ENCODE results near the gene TRIM26.
"Not testable (repeated sequence)": the region's sequence is repeated elsewhere in the genome, so short reads cannot be mapped to it uniquely, and the experiment has no call there.

Gene TRIM26

DNA sequence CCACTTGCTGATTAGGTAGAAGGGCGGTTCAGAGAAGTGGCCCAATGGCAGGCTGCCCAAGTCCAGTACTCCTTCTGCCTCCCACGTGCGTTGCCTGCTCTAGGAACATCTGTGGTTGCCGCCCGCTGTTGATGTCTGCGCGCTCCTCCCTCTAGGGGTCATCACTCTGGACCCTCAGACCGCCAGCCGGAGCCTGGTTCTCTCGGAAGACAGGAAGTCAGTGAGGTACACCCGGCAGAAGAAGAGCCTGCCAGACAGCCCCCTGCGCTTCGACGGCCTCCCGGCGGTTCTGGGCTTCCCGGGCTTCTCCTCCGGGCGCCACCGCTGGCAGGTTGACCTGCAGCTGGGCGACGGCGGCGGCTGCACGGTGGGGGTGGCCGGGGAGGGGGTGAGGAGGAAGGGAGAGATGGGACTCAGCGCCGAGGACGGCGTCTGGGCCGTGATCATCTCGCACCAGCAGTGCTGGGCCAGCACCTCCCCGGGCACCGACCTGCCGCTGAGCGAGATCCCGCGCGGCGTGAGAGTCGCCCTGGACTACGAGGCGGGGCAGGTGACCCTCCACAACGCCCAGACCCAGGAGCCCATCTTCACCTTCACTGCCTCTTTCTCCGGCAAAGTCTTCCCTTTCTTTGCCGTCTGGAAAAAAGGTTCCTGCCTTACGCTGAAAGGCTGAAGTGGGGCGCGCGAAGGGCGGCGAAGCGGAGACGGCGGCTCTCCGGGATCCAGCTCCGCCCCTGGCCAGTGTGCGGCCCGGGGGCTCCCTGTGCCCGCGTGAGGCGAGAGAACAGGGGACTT is 41.3 kb downstream of the TRIM26 start:
- in situ Hi-C loops (cut with HindIII; ENCODE audit: low sequenced_read_pairs): no loop called here

GRCh38 chr6:30169658-30170614 is 43.3 kb downstream of the TRIM26 start:
- in situ Hi-C loops (cut with HindIII; ENCODE audit: low sequenced_read_pairs): no loop called here

- in situ Hi-C loops (cut with HindIII; ENCODE audit: low sequenced_read_pairs): no loop called here
Measured at GRCh38 chr6:30168741-30169140, 44.5 kb downstream of the TRIM26 start.

- in situ Hi-C loops (cut with HindIII; ENCODE audit: low sequenced_read_pairs): no loop called here
Measured at GRCh38 chr6:30167101-30167500, 46.1 kb downstream of the TRIM26 start.

DNA sequence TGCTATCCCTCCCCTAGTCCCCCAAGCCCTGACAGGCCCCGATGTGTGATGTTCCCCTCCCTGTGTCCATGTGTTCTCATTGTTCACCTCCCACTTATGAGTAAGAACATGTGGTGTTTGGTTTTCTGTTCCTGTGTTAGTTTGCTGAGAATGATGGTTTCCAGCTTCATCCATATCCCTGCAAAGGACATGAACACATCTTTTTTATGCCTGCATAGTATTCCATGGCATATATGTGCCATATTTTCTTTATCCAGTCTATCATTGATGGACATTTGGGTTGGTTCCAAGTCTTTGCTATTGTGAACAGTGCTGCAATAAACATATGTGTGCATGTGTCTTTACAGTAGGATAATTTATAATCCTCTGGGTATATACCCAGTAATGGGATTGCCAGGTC is 48.0 kb downstream of the TRIM26 start:
- in situ Hi-C loops (cut with HindIII; ENCODE audit: low sequenced_read_pairs): not testable (repeated sequence)

DNA sequence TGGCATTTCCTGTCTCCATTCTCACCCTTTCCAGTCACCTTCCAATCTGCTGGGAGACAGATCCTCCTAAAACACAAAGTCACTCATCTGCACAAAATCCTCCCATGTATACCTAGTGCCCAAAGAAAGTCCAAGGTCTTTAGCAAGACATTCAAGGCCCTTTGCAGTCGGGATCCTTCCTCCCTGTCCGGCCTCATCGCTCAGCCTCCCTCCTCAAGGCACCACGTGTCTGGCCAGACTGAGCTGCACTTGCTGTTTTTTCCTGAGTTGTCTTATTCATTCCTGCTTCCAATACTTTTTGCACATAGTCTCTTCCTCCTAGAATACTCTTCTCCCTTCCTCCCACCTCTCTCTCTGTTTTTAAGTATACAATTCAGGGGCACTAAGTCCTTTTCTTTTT is 48.5 kb downstream of the TRIM26 start:
- in situ Hi-C loops (cut with HindIII; ENCODE audit: low sequenced_read_pairs): no loop called here

- in situ Hi-C loops (cut with HindIII; ENCODE audit: low sequenced_read_pairs): no loop called here
Measured at GRCh38 chr6:30163918-30164654, 49.1 kb downstream of the TRIM26 start.

DNA sequence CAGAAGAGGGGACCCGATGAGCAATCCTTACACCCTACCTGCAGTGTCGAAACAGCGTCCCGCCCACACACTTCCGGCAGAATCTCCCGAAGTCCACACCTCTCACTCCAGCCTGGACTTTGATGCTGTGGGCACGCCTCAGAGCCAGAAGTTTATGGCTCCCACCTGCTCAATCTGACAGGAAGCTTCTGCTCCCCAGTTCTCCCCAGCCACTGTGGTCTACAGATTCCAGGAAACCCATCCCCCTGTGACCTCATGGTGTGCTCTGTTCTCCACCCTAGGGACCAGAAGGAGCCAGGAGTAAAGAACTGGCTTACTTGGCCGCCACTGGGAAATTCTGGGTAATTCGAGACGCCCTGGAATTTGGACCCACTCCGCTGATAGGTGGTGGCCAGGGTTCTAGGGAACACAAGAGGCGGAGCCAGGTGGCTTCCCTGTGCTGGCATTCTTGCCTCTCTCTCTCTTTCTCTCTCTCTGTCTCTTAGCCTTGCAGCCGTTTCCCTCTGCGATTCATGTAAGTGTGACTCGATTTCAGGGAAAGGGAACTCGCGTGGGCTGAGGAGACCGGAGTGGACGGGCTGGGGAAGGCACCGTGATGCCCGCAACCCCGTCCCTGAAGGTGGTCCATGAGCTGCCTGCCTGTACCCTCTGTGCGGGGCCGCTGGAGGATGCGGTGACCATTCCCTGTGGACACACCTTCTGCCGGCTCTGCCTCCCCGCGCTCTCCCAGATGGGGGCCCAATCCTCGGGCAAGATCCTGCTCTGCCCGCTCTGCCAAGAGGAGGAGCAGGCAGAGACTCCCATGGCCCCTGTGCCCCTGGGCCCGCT is 49.9 kb downstream of the TRIM26 start, which contains the start of gene TRIM15:
TRIM15 (plus strand) TSS at position 457 of the 828 bp plus-strand sequence; CDS start at position 596, 139 bp downstream.
- in situ Hi-C loops (cut with HindIII; ENCODE audit: low sequenced_read_pairs): no loop called here

DNA sequence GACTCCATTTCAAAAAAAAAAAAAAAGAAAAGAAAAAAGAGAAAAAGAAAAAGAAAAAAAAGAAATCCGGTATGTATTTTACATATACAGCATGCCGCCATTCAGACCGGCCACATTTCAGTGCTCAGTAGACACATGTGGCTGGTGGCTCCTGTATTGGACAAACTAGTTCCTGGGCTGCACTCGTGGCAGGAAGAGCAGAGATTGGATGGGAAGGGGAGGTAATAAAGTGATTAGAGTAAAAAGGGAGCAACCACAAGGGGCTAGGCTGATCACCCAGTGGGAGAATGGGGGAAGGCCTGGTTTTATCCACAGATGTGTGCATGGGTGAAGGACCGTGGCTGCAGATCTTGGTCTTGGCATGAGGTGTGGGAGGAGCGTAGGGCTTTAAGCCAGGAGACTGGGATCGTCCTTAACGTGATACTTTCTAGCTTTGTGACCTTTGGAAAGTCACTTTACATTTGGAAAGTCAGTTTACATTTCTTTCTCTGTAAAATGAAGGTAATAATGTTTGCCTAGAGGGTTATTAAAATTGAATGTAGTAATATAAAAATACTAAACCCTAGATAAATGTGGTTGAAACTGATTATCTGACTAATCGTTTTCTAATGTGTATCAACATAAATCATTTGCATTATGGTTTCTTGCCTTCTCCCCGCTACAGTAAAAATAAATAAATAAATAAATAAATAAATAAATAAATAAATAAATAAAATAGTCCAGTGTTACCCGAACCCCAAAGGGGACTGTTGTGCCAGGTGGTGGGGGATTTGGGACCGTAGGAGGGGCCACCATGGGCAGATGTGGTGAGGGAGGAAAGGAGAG is 50.7 kb downstream of the TRIM26 start:
- in situ Hi-C loops (cut with HindIII; ENCODE audit: low sequenced_read_pairs): no loop called here

DNA sequence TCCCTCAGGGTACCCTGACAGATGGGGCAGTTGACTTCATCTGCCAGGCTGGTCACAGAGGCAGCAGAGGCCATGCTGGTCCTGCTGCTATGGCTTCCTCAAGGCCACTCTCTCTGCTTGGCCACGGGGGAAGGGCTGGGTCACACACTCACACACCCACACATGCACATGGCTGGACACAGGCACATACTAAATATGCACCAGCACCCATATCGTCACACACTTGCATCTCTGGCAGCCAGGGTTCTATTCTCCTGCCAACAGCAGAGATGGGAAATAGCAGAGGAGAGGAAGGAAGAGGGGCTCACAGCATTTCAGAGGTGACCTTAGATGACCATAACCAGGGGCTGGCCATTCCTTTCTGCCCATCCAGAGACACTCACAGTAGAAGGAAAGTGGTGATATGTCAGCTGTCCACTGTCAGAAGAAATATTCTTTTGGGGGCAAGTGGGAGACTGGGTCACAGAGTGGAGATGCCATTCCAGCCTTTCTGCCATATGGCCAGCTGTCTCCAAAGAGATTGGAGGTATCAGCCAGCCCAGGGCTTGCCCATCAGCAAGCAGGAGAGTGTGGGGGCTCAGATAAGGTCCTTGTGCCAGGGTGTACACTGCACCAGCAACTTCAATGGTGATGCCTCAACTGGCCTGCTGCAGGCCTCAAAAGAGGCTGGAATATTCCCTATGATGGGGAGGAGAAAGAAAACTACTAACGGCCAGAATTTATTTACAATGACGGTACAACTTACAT is 52.2 kb downstream of the TRIM26 start, which contains the start of gene TRIM10:
TRIM10 (minus strand) TSS at position 427 of the 747 bp plus-strand sequence; CDS start at position 74, 353 bp downstream.
- in situ Hi-C loops (cut with HindIII; ENCODE audit: low sequenced_read_pairs): no loop called here

DNA sequence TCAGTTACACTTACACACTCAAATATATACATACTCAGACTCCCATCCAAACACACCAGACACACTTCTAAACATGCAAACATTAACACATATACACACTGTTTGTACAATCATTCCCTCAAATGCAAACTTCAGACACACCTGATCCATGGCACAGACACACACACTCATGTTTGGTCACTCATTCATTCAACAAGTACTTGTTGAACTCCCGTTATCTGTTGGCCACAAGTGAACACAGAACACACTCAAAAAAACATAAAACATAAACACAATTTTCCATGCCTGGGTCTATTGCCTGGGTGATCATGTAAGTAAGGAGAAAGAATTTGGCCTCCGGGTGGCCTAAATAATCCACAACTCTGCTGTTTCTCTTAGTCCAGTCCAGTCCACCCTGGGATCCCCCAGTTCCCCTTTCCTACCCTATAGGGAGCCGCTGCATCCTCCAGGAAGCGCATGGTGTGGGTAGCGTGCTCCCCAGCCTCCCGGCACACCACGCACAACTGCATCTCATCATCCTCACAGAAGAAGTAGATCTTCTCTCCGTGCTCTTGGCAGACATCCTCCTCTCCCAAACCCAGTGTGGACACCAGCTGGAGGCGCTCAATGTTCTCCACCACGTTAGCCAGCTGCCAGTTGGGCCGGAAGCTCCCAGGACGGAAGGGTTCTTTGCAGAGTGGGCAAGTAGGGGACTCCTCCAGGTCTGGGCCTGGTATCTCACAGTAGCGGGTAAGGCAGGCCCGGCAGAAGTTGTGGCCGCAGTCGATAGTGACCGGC is 53.0 kb downstream of the TRIM26 start:
- in situ Hi-C loops (cut with HindIII; ENCODE audit: low sequenced_read_pairs): no loop called here

- in situ Hi-C loops (cut with HindIII; ENCODE audit: low sequenced_read_pairs): loop anchor here (10.0 kb wide), 1 partner anchor 64 kb away; no protein-coding TSS in a partner anchor
Measured at GRCh38 chr6:30158475-30159040, 54.6 kb downstream of the TRIM26 start.

DNA sequence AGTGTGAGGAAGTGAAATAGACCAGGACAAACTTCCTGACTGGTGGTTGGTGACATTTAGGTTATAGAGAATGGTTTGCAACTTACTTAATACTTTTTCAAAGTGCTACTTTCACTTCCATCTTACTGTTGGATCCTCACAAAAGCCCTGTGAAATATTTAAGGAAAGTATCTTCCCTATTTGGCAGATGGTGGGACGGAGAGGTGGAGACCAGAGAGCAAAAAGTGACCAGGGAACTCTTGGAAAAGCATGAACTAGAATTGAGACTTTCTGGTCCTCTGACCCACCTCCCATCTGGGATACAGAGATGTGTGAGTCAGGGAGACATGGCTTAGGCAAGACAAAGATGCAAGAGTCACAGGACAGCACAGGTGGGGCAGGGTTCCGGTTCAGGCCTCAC is 55.2 kb downstream of the TRIM26 start:
- in situ Hi-C loops (cut with HindIII; ENCODE audit: low sequenced_read_pairs): loop anchor here (10.0 kb wide), 1 partner anchor 63 kb away; no protein-coding TSS in a partner anchor

- in situ Hi-C loops (cut with HindIII; ENCODE audit: low sequenced_read_pairs): loop anchor here (10.0 kb wide), 1 partner anchor 63 kb away; no protein-coding TSS in a partner anchor
Measured at GRCh38 chr6:30157581-30157980, 55.6 kb downstream of the TRIM26 start.

- in situ Hi-C loops (cut with HindIII; ENCODE audit: low sequenced_read_pairs): loop anchor here (10.0 kb wide), 1 partner anchor 62 kb away; no protein-coding TSS in a partner anchor
Measured at GRCh38 chr6:30156774-30157173, 56.4 kb downstream of the TRIM26 start.

DNA sequence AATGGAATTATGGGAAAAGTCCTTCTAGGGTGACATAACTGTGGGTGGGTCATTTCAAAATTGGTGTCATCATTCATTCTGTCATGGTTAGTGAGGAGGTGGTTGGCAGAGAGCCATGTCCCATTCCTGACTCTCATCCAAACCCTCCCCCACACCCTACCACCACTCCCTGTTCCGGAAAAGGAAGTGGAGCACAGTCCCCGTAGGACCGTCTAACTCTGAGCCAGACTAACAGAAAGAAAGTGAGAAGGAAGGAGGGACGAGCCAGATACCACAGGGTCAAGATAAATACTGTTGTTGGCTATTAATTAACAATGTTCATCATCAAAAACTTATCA is 57.0 kb downstream of the TRIM26 start:
- in situ Hi-C loops (cut with HindIII; ENCODE audit: low sequenced_read_pairs): loop anchor here (10.0 kb wide), 1 partner anchor 61 kb away; no protein-coding TSS in a partner anchor
